CD8-positive, alpha-beta memory T cell (primary cell): ENCODE data around the gene FRMD4A. TPM values are rescaled to one million over a fixed set of nuclear protein-coding genes. Genes with fewer than 3 reads are reported as not detected.
"Not testable (repeated sequence)": the region's sequence is repeated elsewhere in the genome, so short reads cannot be mapped to it uniquely, and the experiment has no call there.

ENCODE experiments used
- CTCF ChIA-PET: fragments of 350-600 bp; sonication (Branson Sonifier 250); formaldehyde crosslinking; loops from one replicate; lab custom pipeline; 2021; ENCODE audit warnings: antibody characterized with exemption; lab: Charles Lee
- POLR2A ChIA-PET: fragments of 350-600 bp; sonication (Branson Sonifier 250); formaldehyde crosslinking; loops from one replicate; lab custom pipeline; 2021; ENCODE audit warnings: antibody characterized with exemption; lab: Charles Lee
- DNase-seq, 5 donors: peaks; one replicate each; pipeline versions ENCODE4 v3.0.0 to v3.0.0-alpha.2; 2020 to 2022; ENCODE audit warnings: mixed read lengths in 1 of 5
- H3K27ac ChIP-seq: one replicate; pipeline ENCODE4 v1.7.0; 2013; ENCODE audit warnings: low read depth, mild to moderate bottlenecking, low read length, moderate library complexity
- H3K27me3 ChIP-seq: 2 replicates; pipeline ENCODE4 v1.7.0; 2013; ENCODE audit warnings: low read length, mild to moderate bottlenecking; ENCODE audit not compliant: insufficient read depth, poor library complexity, severe bottlenecking
- H3K36me3 ChIP-seq: 2 replicates; pipeline ENCODE4 v1.7.0; 2013; ENCODE audit warnings: mild to moderate bottlenecking, low read length, moderate library complexity; ENCODE audit not compliant: insufficient read depth
- H3K4me1 ChIP-seq: 2 replicates; pipeline ENCODE4 v1.7.0; 2013; ENCODE audit warnings: mild to moderate bottlenecking, low read length, moderate library complexity; ENCODE audit not compliant: insufficient read depth
- H3K4me3 ChIP-seq: 2 replicates; pipeline ENCODE4 v1.7.0; 2013; ENCODE audit warnings: mild to moderate bottlenecking, low read length
- H3K9me3 ChIP-seq: 2 replicates; pipeline ENCODE4 v1.7.0; 2013; ENCODE audit warnings: mild to moderate bottlenecking, low read length
- H3K27ac Mint-ChIP-seq, 8 donors: one replicate each; pipeline ENCODE4 v1.8.0; 2020 to 2021; ENCODE audit warnings: mixed read lengths in 8 of 8, mild to moderate bottlenecking in 6 of 8, inconsistent platforms in 3 of 8, moderate library complexity in 3 of 8
- H3K27me3 Mint-ChIP-seq, 2 donors: one replicate each; pipeline ENCODE4 v1.8.0; 2020 to 2021; ENCODE audit warnings: mixed read lengths in 2 of 2, mild to moderate bottlenecking in 1 of 2, moderate library complexity in 1 of 2
- H3K36me3 Mint-ChIP-seq, 3 donors: one replicate each; pipeline ENCODE4 v1.8.0; 2020 to 2021; ENCODE audit warnings: mixed read lengths in 3 of 3, inconsistent platforms in 1 of 3, mild to moderate bottlenecking in 1 of 3
- H3K4me1 Mint-ChIP-seq, 3 donors: one replicate each; pipeline ENCODE4 v1.8.0; 2020 to 2021; ENCODE audit warnings: mixed read lengths in 3 of 3, inconsistent platforms in 1 of 3, mild to moderate bottlenecking in 1 of 3
- H3K4me3 Mint-ChIP-seq, 7 donors: one replicate each; pipeline ENCODE4 v1.8.0; 2020 to 2021; ENCODE audit warnings: mixed read lengths in 7 of 7, mild to moderate bottlenecking in 6 of 7, moderate library complexity in 4 of 7, inconsistent platforms in 2 of 7
- H3K9me3 Mint-ChIP-seq, 5 donors: one replicate each; pipeline ENCODE4 v1.8.0; 2020 to 2022; ENCODE audit warnings: mixed read lengths in 5 of 5, mild to moderate bottlenecking in 3 of 5, moderate library complexity in 2 of 5, inconsistent platforms in 1 of 5
- polyA plus RNA-seq: library from polyadenylated mRNA; unstranded; fragments of 300-500 nt; fragmentation: Illumina TruSeq; gene quantifications from one replicate; pipeline ENCODE4 v1.2.3, GENCODE V29; 2021
- total RNA-seq, 2 experiments: library from RNA; stranded (reverse); gene quantifications; one replicate each; pipeline ENCODE4 v1.2.3, GENCODE V29; 2021

FRMD4A gene
- total and polyA plus RNA-seq, 3 experiments from 2014 or later = 0.21 to 2.7 (median 2.1) TPM

DNA sequence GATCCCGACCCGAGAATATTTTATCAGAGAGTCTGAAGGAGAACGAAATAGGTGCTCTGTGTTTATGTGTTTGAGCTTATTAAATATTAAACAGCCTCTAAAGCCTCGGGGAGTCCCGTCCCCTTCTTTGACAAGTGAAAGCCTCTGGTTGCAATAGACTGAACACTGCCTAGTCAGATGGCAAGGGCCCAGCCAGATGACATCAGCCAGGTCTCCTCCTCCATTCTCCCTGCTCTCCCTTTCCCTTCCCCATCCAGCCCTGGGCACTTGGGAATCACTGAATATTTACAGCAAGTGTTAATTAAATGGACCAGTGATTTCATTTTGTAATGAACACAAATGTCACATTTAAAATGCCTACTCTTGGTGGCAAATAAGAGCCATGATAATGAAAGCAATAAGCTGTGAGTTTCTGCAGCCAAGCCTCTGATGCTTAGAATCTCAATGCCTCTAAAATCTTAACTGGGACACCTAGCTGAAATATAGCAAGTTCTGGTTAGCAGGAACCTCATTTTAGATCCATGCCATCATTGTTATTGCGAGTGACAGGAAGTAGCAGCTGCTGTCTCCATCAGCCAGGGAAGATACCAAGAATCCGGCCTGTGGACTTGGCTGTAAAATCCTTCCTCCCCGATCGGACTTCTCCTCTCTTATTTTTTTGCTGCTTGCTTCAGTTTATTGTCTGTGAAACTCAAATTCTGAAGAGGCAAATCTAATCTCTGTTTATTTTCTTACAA is 541.8 kb downstream of the FRMD4A start:
- no peaks in the 10 kb centered on the region for H3K27me3 ChIP-seq
- peaks cover 35% of the 10 kb centered on the region for H3K4me1 ChIP-seq
- Mint-ChIP-seq H3K27me3 (peaks cover 0 to 1% of the 10 kb centered on the region in 2 donors), H3K4me3 (peak overlapping the region in 6 of 7 donors; percentile 42 to 80 (median 66)), H3K9me3 (no peaks in the 10 kb centered on the region), H3K36me3 (no peaks in the 10 kb centered on the region), H3K4me1 (peaks cover 14 to 27% (median 22%) of the 10 kb centered on the region in 3 donors), H3K27ac (peak overlapping the region in 1 of 8 donors; percentile 99)
- H3K4me3 ChIP-seq = peak overlapping the region; percentile 4
- no peaks in the 10 kb centered on the region for H3K9me3 ChIP-seq
- H3K27ac ChIP-seq = no peak overlapping the region
- CTCF ChIA-PET = interaction anchor here (1.2 to 1.3 kb wide), 2 partner anchors 12 to 294 kb away, joined by 3 read pairs; no protein-coding TSS in a partner anchor
- no peaks in the 10 kb centered on the region for H3K36me3 ChIP-seq
- DNase-seq = peak in 2 of 5 donors; percentile 19 to 27
- POLR2A ChIA-PET = no interaction called here

DNA sequence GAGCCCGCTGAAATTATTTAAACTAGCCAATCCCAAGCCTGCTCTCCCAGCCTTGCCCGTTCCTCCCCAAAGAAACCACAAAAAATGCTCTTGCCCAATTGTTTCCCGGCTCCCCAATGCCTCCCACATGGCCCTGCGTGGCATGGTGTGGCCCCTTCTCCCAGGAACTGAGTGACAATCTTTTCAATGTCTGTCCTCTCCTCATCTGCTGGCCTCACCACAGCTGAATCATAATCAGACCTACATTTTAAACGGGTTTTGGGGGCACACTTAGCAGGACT is 542.5 kb downstream of the FRMD4A start:
- Mint-ChIP-seq H3K27ac (peak overlapping the region in 1 of 8 donors; percentile 99), H3K9me3 (no peaks in the 10 kb centered on the region), H3K4me3 (peak overlapping the region in 5 of 7 donors; percentile 61 to 82 (median 72)), H3K36me3 (no peaks in the 10 kb centered on the region), H3K27me3 (peaks cover 0 to 1% of the 10 kb centered on the region in 2 donors), H3K4me1 (peaks cover 16 to 26% (median 21%) of the 10 kb centered on the region in 3 donors)
- DNase-seq = no peak
- Histone ChIP-seq H3K4me3 (peak overlapping the region; percentile 4), H3K4me1 (peaks cover 35% of the 10 kb centered on the region), H3K27ac (peak overlapping the region; percentile 80), H3K27me3 (no peaks in the 10 kb centered on the region), H3K9me3 (no peaks in the 10 kb centered on the region), H3K36me3 (no peaks in the 10 kb centered on the region)
- CTCF ChIA-PET = interaction anchor here (1.2 to 1.3 kb wide), 2 partner anchors 11 to 294 kb away, joined by 3 read pairs; no protein-coding TSS in a partner anchor
- POLR2A ChIA-PET = no interaction called here

DNA sequence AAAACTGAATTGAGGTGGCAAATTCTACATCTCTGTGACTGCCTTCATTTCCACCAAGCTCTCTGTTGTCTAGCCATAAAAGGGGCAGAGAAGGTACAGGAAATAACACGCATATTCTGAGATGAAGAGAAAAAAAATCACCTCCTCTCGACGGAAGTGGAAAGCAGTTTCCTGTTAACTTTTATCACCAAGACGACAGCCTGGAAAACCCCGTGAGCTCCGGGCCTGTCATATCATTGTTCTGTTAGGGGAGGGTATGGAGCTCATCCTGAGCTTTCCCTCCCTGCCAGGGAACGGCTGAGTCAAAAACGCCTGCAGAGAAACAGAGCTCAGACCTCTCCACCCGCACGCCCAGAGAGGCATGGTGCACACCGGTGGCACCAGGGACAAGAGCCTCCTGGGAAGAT is 543.7 kb downstream of the FRMD4A start:
- H3K27ac ChIP-seq = peak overlapping the region; percentile 80
- peak overlapping the region in 1 of 8 donors; percentile 99 for H3K27ac Mint-ChIP-seq
- H3K4me1 ChIP-seq = peaks cover 35% of the 10 kb centered on the region
- peak overlapping the region; percentile 62 to 88 (median 83) for H3K4me3 Mint-ChIP-seq
- no peaks in the 10 kb centered on the region for H3K36me3 Mint-ChIP-seq
- POLR2A ChIA-PET = interaction anchor here (0.6 to 1.2 kb wide), 3 partner anchors 25 to 581 kb away, joined by 3 to 4 read pairs (median 3); no protein-coding TSS in a partner anchor
- CTCF ChIA-PET = interaction anchor here (0.6 to 1.1 kb wide), 8 partner anchors 8 to 830 kb away, joined by 3 to 4 read pairs (median 3); partner anchors contain the start of gene PRPF18
- H3K4me1 Mint-ChIP-seq = peaks cover 16 to 25% (median 17%) of the 10 kb centered on the region in 3 donors
- H3K27me3 Mint-ChIP-seq = peaks cover 0 to 1% of the 10 kb centered on the region in 2 donors
- no peak overlapping the region for H3K4me3 ChIP-seq
- H3K9me3 Mint-ChIP-seq = no peaks in the 10 kb centered on the region
- no peaks in the 10 kb centered on the region for H3K27me3 ChIP-seq
- H3K9me3 ChIP-seq = no peaks in the 10 kb centered on the region
- H3K36me3 ChIP-seq = no peaks in the 10 kb centered on the region
- DNase-seq = peak; percentile 70 to 91 (median 88)

DNA sequence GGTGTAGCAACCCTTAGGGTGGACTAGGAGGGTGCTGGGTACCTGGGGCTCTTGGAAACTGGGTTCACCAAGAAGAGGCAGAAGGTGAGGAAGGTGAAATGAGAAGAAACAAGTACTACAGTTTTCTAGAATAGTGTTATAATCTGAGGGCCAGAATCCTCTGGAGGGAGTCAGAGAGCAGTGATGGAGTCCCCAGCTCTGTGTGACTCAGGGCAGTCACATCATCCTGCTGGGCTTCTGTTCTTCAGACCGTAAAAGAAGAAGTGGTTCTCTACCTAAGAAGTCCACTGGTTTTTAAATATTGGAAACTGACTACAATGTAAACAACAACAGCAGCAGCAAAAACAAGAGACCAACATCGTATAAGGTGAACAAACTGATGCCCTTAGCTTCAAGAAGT is 546.7 kb downstream of the FRMD4A start:
- Mint-ChIP-seq H3K27ac (peak overlapping the region; percentile 36 to 97 (median 90)), H3K4me3 (peak overlapping the region in 1 of 7 donors; percentile 30), H3K4me1 (peaks cover 16 to 25% (median 17%) of the 10 kb centered on the region in 3 donors), H3K9me3 (no peaks in the 10 kb centered on the region), H3K27me3 (no peaks in the 10 kb centered on the region), H3K36me3 (no peaks in the 10 kb centered on the region)
- POLR2A ChIA-PET = no interaction called here
- Histone ChIP-seq H3K4me3 (no peak overlapping the region), H3K36me3 (no peaks in the 10 kb centered on the region), H3K4me1 (peaks cover 28% of the 10 kb centered on the region), H3K9me3 (no peaks in the 10 kb centered on the region), H3K27me3 (no peaks in the 10 kb centered on the region), H3K27ac (no peak overlapping the region)
- peak in 2 of 5 donors; percentile 24 to 49 for DNase-seq
- CTCF ChIA-PET = interaction anchor here (0.7 to 0.8 kb wide), 2 partner anchors 18 to 124 kb away, joined by 3 to 4 read pairs; no protein-coding TSS in a partner anchor

DNA sequence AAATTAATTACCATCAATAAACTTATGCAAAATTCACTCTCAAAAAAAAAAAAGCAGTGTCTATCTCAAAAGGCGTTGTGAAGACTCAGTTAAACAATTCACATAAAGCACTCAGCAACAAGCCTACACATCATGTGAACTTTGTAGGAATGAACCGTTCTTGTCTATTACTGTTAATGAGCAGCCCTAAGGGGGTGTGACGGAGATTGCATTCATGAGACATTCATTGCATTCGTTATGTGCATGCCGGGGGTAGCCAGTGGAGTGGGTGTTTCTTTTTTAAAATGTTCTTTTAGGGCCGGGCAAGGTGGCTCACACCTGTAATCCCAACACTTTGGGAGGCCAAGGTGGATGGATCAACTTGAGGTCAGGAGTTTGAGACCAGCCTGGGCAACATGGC is 551.0 kb downstream of the FRMD4A start:
- no peaks in the 10 kb centered on the region for H3K9me3 Mint-ChIP-seq
- ChIA-PET CTCF (no interaction called here), POLR2A (no interaction called here)
- H3K4me1 ChIP-seq = no peaks in the 10 kb centered on the region
- H3K27ac ChIP-seq = no peak overlapping the region
- no peak overlapping the region for H3K4me3 Mint-ChIP-seq
- no peaks in the 10 kb centered on the region for H3K36me3 ChIP-seq
- H3K9me3 ChIP-seq = no peaks in the 10 kb centered on the region
- H3K4me1 Mint-ChIP-seq = peaks cover 7 to 17% (median 17%) of the 10 kb centered on the region in 3 donors
- peak overlapping the region in 1 of 8 donors; percentile 29 for H3K27ac Mint-ChIP-seq
- peaks cover 7 to 12% of the 10 kb centered on the region in 2 donors for H3K27me3 Mint-ChIP-seq
- H3K4me3 ChIP-seq = no peak overlapping the region
- no peak for DNase-seq
- no peaks in the 10 kb centered on the region for H3K36me3 Mint-ChIP-seq
- H3K27me3 ChIP-seq = no peaks in the 10 kb centered on the region

DNA sequence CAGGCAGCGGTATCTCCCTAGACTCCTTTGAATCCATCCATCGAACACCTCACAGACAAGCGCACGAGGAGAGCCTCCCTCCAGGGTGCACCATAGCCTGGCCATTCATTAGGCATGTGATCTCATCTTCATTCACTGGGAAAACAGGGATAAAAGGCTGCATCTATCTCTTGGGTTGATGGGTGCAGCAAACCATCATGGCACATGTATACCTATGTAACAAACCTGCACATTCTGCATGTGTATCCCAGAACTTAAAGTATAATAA is 552.1 kb downstream of the FRMD4A start:
- H3K36me3 ChIP-seq, CTCF ChIA-PET, DNase-seq, H3K9me3 ChIP-seq, H3K27ac ChIP-seq, POLR2A ChIA-PET, H3K4me1 ChIP-seq, H3K4me3 ChIP-seq, H3K4me1 Mint-ChIP-seq, H3K9me3 Mint-ChIP-seq, H3K36me3 Mint-ChIP-seq, H3K27me3 ChIP-seq, H3K4me3 Mint-ChIP-seq: not testable (repeated sequence)
- peak overlapping the region in 1 of 8 donors; percentile 75 for H3K27ac Mint-ChIP-seq
- peaks cover 7 to 13% of the 10 kb centered on the region in 2 donors for H3K27me3 Mint-ChIP-seq

DNA sequence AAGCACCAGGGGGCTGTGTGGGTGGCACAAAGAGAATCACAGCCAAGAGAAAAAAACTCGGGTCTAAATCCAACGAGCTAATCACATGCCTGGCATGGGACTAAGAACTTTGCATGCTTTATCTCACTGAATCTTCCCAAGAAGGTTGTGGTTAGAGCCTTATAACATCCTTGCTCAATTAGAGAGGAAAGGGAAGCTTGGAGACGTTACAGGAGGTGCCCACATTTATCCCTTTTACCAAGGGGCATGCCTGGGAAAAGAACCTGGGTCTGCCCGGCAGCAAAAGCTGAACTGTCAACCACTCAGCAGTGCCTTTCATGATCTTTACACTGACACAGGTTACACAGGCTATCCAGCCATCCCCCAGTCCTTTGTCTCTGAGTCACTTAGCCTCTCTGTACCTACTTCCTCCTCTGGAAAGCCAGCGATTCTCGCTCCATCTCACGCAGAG is 553.8 kb downstream of the FRMD4A start:
- Mint-ChIP-seq H3K27me3 (peaks cover 7 to 20% of the 10 kb centered on the region in 2 donors), H3K9me3 (no peaks in the 10 kb centered on the region), H3K27ac (no peak overlapping the region), H3K4me3 (no peak overlapping the region), H3K4me1 (peaks cover 0 to 8% (median 6%) of the 10 kb centered on the region in 3 donors), H3K36me3 (no peaks in the 10 kb centered on the region)
- DNase-seq = no peak
- H3K27ac ChIP-seq = no peak overlapping the region
- H3K4me3 ChIP-seq = no peak overlapping the region
- no peaks in the 10 kb centered on the region for H3K36me3 ChIP-seq
- H3K4me1 ChIP-seq = no peaks in the 10 kb centered on the region
- no peaks in the 10 kb centered on the region for H3K9me3 ChIP-seq
- CTCF ChIA-PET = interaction anchor here (1.1 to 1.4 kb wide), 2 partner anchors 12 to 117 kb away, joined by 3 to 8 read pairs; no protein-coding TSS in a partner anchor
- H3K27me3 ChIP-seq = peaks cover 4% of the 10 kb centered on the region
- POLR2A ChIA-PET = no interaction called here
